BLaER1 treated with 17β-estradiol and CSF1 and Interleukin-3, amounts not matched to agents 10 nM and 100 nM (cell line): ENCODE results near the gene GPX7.

Experiments used
- H3K27ac ChIP-seq, 11 experiments: shearing (Covaris generic); formaldehyde crosslinking; 2 replicates each; pipeline ENCODE4 v1.8.1; 2022
- H3K27me3 ChIP-seq, 11 experiments: shearing (Covaris generic); formaldehyde crosslinking; 2 replicates each; pipeline ENCODE4 v1.8.1; 2022
- H3K36me3 ChIP-seq, 11 experiments: shearing (Covaris generic); formaldehyde crosslinking; 2 replicates each; pipeline ENCODE4 v1.8.1; 2022
- H3K4me1 ChIP-seq, 10 experiments: shearing (Covaris generic); formaldehyde crosslinking; 2 replicates each; pipeline ENCODE4 v1.8.1; 2022
- H3K4me2 ChIP-seq, 11 experiments: shearing (Covaris generic); formaldehyde crosslinking; 2 replicates each; pipeline ENCODE4 v1.8.1; 2022
- H3K4me3 ChIP-seq, 10 experiments: shearing (Covaris generic); formaldehyde crosslinking; 2 replicates each; pipeline ENCODE4 v1.8.1; 2022
- H3K9ac ChIP-seq, 11 experiments: shearing (Covaris generic); formaldehyde crosslinking; 2 replicates each; pipeline ENCODE4 v1.8.1; 2022
- H3K9me3 ChIP-seq, 11 experiments: shearing (Covaris generic); formaldehyde crosslinking; replicated peaks in 1 of 11; 2 replicates each; pipeline ENCODE4 v1.8.1; 2022
- H4K20me1 ChIP-seq, 11 experiments: shearing (Covaris generic); formaldehyde crosslinking; 2 replicates each; pipeline ENCODE4 v1.8.1; 2022
- Cebpa-rat ChIP-seq, 11 experiments: shearing (Covaris generic); IDR thresholded peaks; 2 replicates each; pipeline ENCODE4 v1.8.1; 2022

The GPX7 gene

GRCh38 chr1:52636721-52637695 is 34.8 kb downstream of the GPX7 start:
- Histone ChIP-seq H3K4me2 (peak overlapping the region; percentile 66 to 96 (median 84)), H3K4me3 (peak overlapping the region in 7 of 10 experiments; percentile 30 to 41 (median 37); a peak in 9 of 20 replicates), H3K27ac (peak overlapping the region in 10 of 11 experiments; percentile 65 to 99 (median 97); a peak in 20 of 22 replicates)

DNA sequence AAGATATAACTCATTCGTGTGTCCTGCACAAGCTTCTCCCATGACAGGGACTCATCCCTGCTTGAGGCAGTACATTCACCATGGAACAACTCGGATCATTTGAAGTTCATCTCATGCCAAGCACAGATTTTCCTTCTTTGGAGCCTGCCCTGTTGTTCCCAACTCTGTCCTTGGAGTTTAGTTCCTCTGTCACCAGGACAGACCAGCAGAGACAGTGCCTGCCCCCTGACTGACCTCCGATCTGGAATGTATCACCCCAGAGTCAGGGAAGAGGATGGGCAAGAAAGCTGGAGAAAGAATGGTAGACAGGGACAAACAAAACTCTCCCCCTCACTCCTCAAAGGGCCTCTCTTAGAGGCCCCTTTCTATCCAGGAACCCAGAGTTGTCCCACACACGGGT is 35.8 kb downstream of the GPX7 start:
- Histone ChIP-seq H3K9me3 (peaks cover 0 to 18% (median 0%) of the 10 kb centered on the region in 11 experiments; a peak in 1 of 22 replicates), H3K27me3 (peaks cover 0 to 10% (median 0%) of the 10 kb centered on the region in 11 experiments; a peak in 5 of 22 replicates), H3K36me3 (peaks cover 0 to 36% (median 19%) of the 10 kb centered on the region in 11 experiments; a peak in 16 of 22 replicates), H3K27ac (peak overlapping the region in 10 of 11 experiments; percentile 65 to 99 (median 97); a peak in 20 of 22 replicates), H3K9ac (peak overlapping the region in 9 of 11 experiments; percentile 72 to 89 (median 85); a peak in 18 of 22 replicates), H3K4me2 (peak overlapping the region; percentile 66 to 96 (median 84)), H3K4me1 (peaks cover 34 to 93% (median 86%) of the 10 kb centered on the region in 10 experiments), H4K20me1 (no peaks in the 10 kb centered on the region), H3K4me3 (peak overlapping the region in 6 of 10 experiments; percentile 30 to 41 (median 37); a peak in 7 of 20 replicates)
- no peak for TF ChIP-seq Cebpa-rat (IDR thresholded peaks at IDR 0.05)

More at GRCh38 chr1:52636721-52637695, 34.8 kb downstream of the GPX7 start:
- H3K27me3 ChIP-seq: peaks cover 0 to 19% (median 0%) of the 10 kb centered on the region in 11 experiments; a peak in 5 of 22 replicates
- H3K4me1 ChIP-seq: peaks cover 43 to 97% (median 94%) of the 10 kb centered on the region in 10 experiments
- peak overlapping the region in 10 of 11 experiments; percentile 49 to 89 (median 84); a peak in 20 of 22 replicates for H3K9ac ChIP-seq
- peak in 8 of 11 experiments; percentile 83 to 98 (median 92); a peak in 16 of 22 replicates for TF ChIP-seq Cebpa-rat (IDR thresholded peaks at IDR 0.05)
- peaks cover 0 to 18% (median 0%) of the 10 kb centered on the region in 11 experiments; a peak in 1 of 22 replicates for H3K9me3 ChIP-seq
- H4K20me1 ChIP-seq: no peaks in the 10 kb centered on the region
- peaks cover 0 to 27% (median 11%) of the 10 kb centered on the region in 11 experiments; a peak in 11 of 22 replicates for H3K36me3 ChIP-seq

GRCh38 chr1:52640697-52641096 is 38.5 kb downstream of the GPX7 start:
- no peak for TF ChIP-seq Cebpa-rat (IDR thresholded peaks at IDR 0.05)
- Histone ChIP-seq H3K9me3 (peaks cover 0 to 18% (median 0%) of the 10 kb centered on the region in 11 experiments; a peak in 1 of 22 replicates), H3K36me3 (peaks cover 0 to 60% (median 37%) of the 10 kb centered on the region in 11 experiments; a peak in 16 of 22 replicates), H3K4me3 (no peak overlapping the region), H3K27ac (peak overlapping the region in 9 of 11 experiments; percentile 30 to 99 (median 97); a peak in 17 of 22 replicates), H3K9ac (peak overlapping the region in 2 of 11 experiments; percentile 14 to 23; a peak in 2 of 22 replicates), H4K20me1 (no peaks in the 10 kb centered on the region), H3K4me2 (peak overlapping the region; percentile 18 to 96 (median 81); a peak in 21 of 22 replicates), H3K4me1 (peaks cover 27 to 73% (median 63%) of the 10 kb centered on the region in 10 experiments), H3K27me3 (no peaks in the 10 kb centered on the region)

- TF ChIP-seq Cebpa-rat (IDR thresholded peaks at IDR 0.05): no peak
- peak overlapping the region in 9 of 11 experiments; percentile 30 to 99 (median 97); a peak in 17 of 22 replicates for H3K27ac ChIP-seq
These were observed 39.1 kb downstream of the GPX7 start for GRCh38 chr1:52641307-52641706.

DNA sequence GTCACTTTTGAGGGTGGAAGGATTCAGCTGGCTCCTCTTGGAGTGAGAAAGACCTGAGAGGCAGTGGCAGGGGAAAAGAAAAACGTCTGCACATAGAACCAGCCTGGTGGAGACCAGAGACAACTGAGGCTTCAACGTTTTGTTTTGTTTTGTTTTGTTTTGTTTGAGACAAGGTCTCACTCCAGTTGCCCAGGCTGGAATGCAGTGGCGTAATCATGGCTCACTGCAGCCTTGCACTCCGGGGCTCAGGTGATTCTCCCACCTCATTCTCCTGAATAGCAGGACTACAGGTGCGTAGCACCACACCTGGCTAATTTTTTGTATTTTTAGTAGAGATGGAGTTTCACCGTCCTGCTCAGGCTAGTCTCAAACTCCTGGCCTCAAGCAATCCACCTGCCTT is 43.1 kb downstream of the GPX7 start:
- Histone ChIP-seq H3K9ac (no peak overlapping the region), H3K36me3 (peaks cover 0 to 91% (median 60%) of the 10 kb centered on the region in 11 experiments; a peak in 18 of 22 replicates), H3K4me3 (no peak overlapping the region), H3K27ac (peak overlapping the region in 2 of 11 experiments; percentile 14 to 25; a peak in 1 of 22 replicates), H3K27me3 (no peaks in the 10 kb centered on the region), H3K9me3 (peaks cover 0 to 1% (median 0%) of the 10 kb centered on the region in 11 experiments; a peak in 1 of 22 replicates), H3K4me1 (peaks cover 9 to 31% (median 21%) of the 10 kb centered on the region in 10 experiments), H3K4me2 (no peak overlapping the region), H4K20me1 (no peaks in the 10 kb centered on the region)
- no peak for TF ChIP-seq Cebpa-rat (IDR thresholded peaks at IDR 0.05)

More at GRCh38 chr1:52641307-52641706, 39.1 kb downstream of the GPX7 start:
- H3K36me3 ChIP-seq: peaks cover 0 to 64% (median 40%) of the 10 kb centered on the region in 11 experiments; a peak in 16 of 22 replicates
- no peaks in the 10 kb centered on the region for H3K27me3 ChIP-seq
- peak overlapping the region in 3 of 11 experiments; percentile 0 to 23 (median 14); a peak in 2 of 22 replicates for H3K9ac ChIP-seq
- H4K20me1 ChIP-seq: no peaks in the 10 kb centered on the region
- H3K4me3 ChIP-seq: no peak overlapping the region; a peak in 1 of 20 replicates
- H3K4me2 ChIP-seq: peak overlapping the region; percentile 18 to 96 (median 81)
- peaks cover 27 to 67% (median 59%) of the 10 kb centered on the region in 10 experiments for H3K4me1 ChIP-seq
- peaks cover 0 to 18% (median 0%) of the 10 kb centered on the region in 11 experiments; a peak in 1 of 22 replicates for H3K9me3 ChIP-seq

DNA sequence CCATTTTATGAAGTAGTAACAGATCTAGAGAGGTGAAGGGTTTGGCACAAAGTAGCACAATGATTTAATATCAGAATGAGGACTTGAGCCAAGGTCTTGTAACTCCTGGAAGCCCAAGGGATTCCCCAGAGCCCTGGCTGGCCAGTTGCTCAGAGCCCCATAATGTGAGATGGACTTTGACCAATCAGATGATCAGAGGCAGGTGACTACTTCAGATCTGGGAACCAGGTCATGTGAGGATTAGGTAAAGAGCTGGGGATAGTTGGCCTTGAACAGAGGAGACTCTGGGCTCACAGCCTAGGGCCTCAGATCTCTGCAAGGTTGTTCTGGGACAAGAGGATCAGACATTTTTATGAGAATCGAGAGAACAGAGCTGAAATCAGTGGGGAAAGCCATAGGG is 49.7 kb downstream of the GPX7 start:
- 0 out of 22 replicates have a peak, but pooled peaks cover 0 to 3% (median 0%) of the 10 kb centered on the region in 11 experiments for H3K9me3 ChIP-seq
- H4K20me1 ChIP-seq: no peaks in the 10 kb centered on the region
- peak overlapping the region in 1 of 11 experiments; percentile 7; a peak in 1 of 22 replicates for H3K27ac ChIP-seq

DNA sequence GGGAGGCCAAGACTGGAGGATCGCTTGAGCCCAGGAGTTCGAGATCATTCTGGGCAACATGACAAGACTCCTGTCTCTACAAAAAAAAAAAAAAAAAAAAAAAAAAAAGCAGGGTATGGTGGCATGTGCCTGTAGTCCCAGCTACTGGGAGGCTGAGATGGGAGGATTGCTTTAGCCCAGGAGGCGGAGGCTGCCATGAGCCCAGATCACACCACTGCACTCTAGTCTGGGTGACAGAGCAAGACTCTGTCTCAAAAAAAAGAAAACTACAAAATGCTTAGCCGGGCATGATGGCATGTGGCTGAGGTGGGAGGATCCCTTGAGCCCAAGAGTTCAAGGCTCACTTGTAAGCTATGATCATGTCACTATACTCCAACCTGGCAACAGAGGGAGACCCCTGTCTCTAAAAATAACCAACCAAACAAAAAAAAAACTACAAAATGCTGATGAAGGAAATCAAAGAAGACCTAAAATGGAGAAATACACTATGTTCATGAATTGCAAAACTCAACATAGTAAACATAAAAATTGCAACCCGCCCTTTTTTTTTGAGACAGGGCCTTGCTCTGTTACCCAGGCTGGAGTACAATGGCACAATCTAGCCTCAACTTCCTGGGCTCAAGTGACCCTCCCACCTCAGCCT is 51.2 kb downstream of the GPX7 start:
- no peaks in the 10 kb centered on the region for H3K27me3 ChIP-seq
- H3K9me3 ChIP-seq: 0 out of 22 replicates have a peak, but pooled peaks cover 0 to 3% (median 0%) of the 10 kb centered on the region in 11 experiments
- H3K36me3 ChIP-seq: peaks cover 0 to 100% (median 77%) of the 10 kb centered on the region in 11 experiments; a peak in 17 of 22 replicates
- no peaks in the 10 kb centered on the region for H4K20me1 ChIP-seq
- H3K4me3 ChIP-seq: no peak overlapping the region
- 0 out of 22 replicates have a peak overlapping the region, but pooled peaks of 1 of the 11 experiments have one; percentile 2 for H3K4me2 ChIP-seq
- H3K4me1 ChIP-seq: peaks cover 0 to 9% (median 2%) of the 10 kb centered on the region in 10 experiments; a peak in 6 of 20 replicates
- no peak for TF ChIP-seq Cebpa-rat (IDR thresholded peaks at IDR 0.05)
- no peak overlapping the region for H3K9ac ChIP-seq
- peak overlapping the region in 1 of 11 experiments; percentile 21; a peak in 1 of 22 replicates for H3K27ac ChIP-seq

More for the DNA sequence above, 49.7 kb downstream of the GPX7 start:
- Histone ChIP-seq H3K4me2 (no peak overlapping the region), H3K36me3 (peaks cover 0 to 98% (median 77%) of the 10 kb centered on the region in 11 experiments; a peak in 18 of 22 replicates), H3K4me1 (peaks cover 0 to 9% (median 2%) of the 10 kb centered on the region in 10 experiments; a peak in 7 of 20 replicates), H3K27me3 (no peaks in the 10 kb centered on the region), H3K9ac (no peak overlapping the region), H3K4me3 (no peak overlapping the region)
- no peak for TF ChIP-seq Cebpa-rat (IDR thresholded peaks at IDR 0.05)
